MCF 10A (cell line): Measurements from ENCODE around the gene MRPL40. TPM values are rescaled to one million over a fixed set of nuclear protein-coding genes. Genes with fewer than 3 reads are reported as not detected.

Experiments used
- BruUV-seq: library from RNA; stranded (reverse); fragments of 400-500 nt; replicated peaks from 2 replicates; lab custom pipeline; 2021; lab: Mats Ljungman, UMichigan
- CTCF ChIA-PET: fragments of 300-600 bp; sonication (Branson Sonifier 250); formaldehyde crosslinking; extraction: SDS; loops from one replicate; lab custom pipeline; 2021; ENCODE audit warnings: antibody characterized with exemption, inconsistent platforms; lab: Yijun Ruan, JAX
- POLR2A ChIA-PET: fragments of 300-600, 350-650 bp; sonication (Branson Sonifier 250); formaldehyde crosslinking; extraction: SDS; loops from one replicate; lab custom pipeline; 2020; ENCODE audit warnings: antibody characterized with exemption, inconsistent platforms; lab: Yijun Ruan, JAX
- DNase-seq: peaks from one replicate; pipeline ENCODE4 v3.0.0-alpha.2; 2018; ENCODE audit not compliant: unreplicated experiment
- H3K27ac Mint-ChIP-seq: one replicate; pipeline ENCODE4 v1.8.0; 2022; ENCODE audit warnings: mild to moderate bottlenecking, low read depth, mixed read lengths; ENCODE audit not compliant: unreplicated experiment
- H3K27me3 Mint-ChIP-seq: one replicate; pipeline ENCODE4 v1.8.0; 2022; ENCODE audit warnings: mixed read lengths; ENCODE audit not compliant: insufficient read depth, unreplicated experiment
- H3K36me3 Mint-ChIP-seq: one replicate; pipeline ENCODE4 v1.8.0; 2022; ENCODE audit warnings: mild to moderate bottlenecking, moderate library complexity, mixed read lengths; ENCODE audit not compliant: insufficient read depth, unreplicated experiment
- H3K4me1 Mint-ChIP-seq: one replicate; pipeline ENCODE4 v1.8.0; 2022; ENCODE audit warnings: mixed read lengths; ENCODE audit not compliant: insufficient read depth, unreplicated experiment
- H3K4me3 Mint-ChIP-seq: one replicate; pipeline ENCODE4 v1.8.0; 2022; ENCODE audit warnings: mild to moderate bottlenecking, moderate library complexity, mixed read lengths; ENCODE audit not compliant: unreplicated experiment
- H3K9me3 Mint-ChIP-seq: one replicate; pipeline ENCODE4 v1.8.0; 2022; ENCODE audit warnings: mixed read lengths; ENCODE audit not compliant: unreplicated experiment
- CTCF ChIP-seq: fragments of 200-600 bp; IDR thresholded peaks from one replicate; pipeline ENCODE4 v1.8.0; 2022; ENCODE audit warnings: antibody characterized with exemption, mild to moderate bottlenecking; ENCODE audit not compliant: unreplicated experiment
- intact Hi-C: fragments of 100-400 bp; cut with micrococcal nuclease; formaldehyde crosslinking; loops from 2 replicates; pipeline ENCODE4 v1.14.1; 2022
- total RNA-seq: library from RNA; stranded (reverse); gene quantifications from 2 replicates; pipeline ENCODE4 v1.2.3, GENCODE V29; 2022

Gene MRPL40
- total RNA-seq, 1 experiment from 2014 or later: 51.9 TPM

GRCh38 chr22:19448076-19448607 lies 15.8 kb downstream of the MRPL40 start:
- ChIA-PET POLR2A (interaction anchor here (0.5 to 7.6 kb wide), 13 partner anchors 10 to 160 kb away, joined by 3 to 127 read pairs (median 4); partner anchors contain the start of genes CDC45, CLTCL1, HIRA and MRPL40), CTCF (no interaction called here)
- no peak for TF ChIP-seq CTCF
- Mint-ChIP-seq H3K9me3 (no peaks in the 10 kb centered on the region), H3K4me3 (peak overlapping the region; percentile 73), H3K4me1 (peaks cover 16% of the 10 kb centered on the region), H3K36me3 (peaks cover 37% of the 10 kb centered on the region), H3K27ac (peak overlapping the region; percentile 9), H3K27me3 (no peaks in the 10 kb centered on the region)
- BruUV-seq: no TSS peak
- peak; percentile 57 for DNase-seq
- intact Hi-C loops: loop anchor here (5.0 kb wide), 1 partner anchor 271 kb away; the partner anchor contains the start of gene SLC25A1

- Mint-ChIP-seq H3K27me3 (no peaks in the 10 kb centered on the region), H3K4me3 (peak overlapping the region; percentile 73), H3K9me3 (no peaks in the 10 kb centered on the region), H3K27ac (no peak overlapping the region), H3K4me1 (peaks cover 16% of the 10 kb centered on the region), H3K36me3 (peaks cover 42% of the 10 kb centered on the region)
- DNase-seq: no peak
- BruUV-seq: no TSS peak
- intact Hi-C loops: loop anchor here (5.0 kb wide), 1 partner anchor 272 kb away; the partner anchor contains the start of gene SLC25A1
- CTCF ChIA-PET: no interaction called here
- TF ChIP-seq CTCF: no peak
- POLR2A ChIA-PET: interaction anchor here (1.8 to 7.6 kb wide), 3 partner anchors 16 to 31 kb away, joined by 4 to 127 read pairs (median 10); partner anchors contain the start of genes CDC45, HIRA, MRPL40 and UFD1
Observed at GRCh38 chr22:19448739-19449421, 16.5 kb downstream of the MRPL40 start.

- H3K27me3 Mint-ChIP-seq: no peaks in the 10 kb centered on the region
- CTCF ChIA-PET: no interaction called here
- H3K4me3 Mint-ChIP-seq: no peak overlapping the region
- no TSS peak for BruUV-seq
- no peak overlapping the region for H3K27ac Mint-ChIP-seq
- DNase-seq: no peak
- POLR2A ChIA-PET: interaction anchor here (1.2 to 1.8 kb wide), 3 partner anchors 17 to 30 kb away, joined by 4 to 10 read pairs (median 4); partner anchors contain the start of genes CDC45, HIRA and UFD1
- no peaks in the 10 kb centered on the region for H3K9me3 Mint-ChIP-seq
- peaks cover 16% of the 10 kb centered on the region for H3K4me1 Mint-ChIP-seq
- intact Hi-C loops: loop anchor here (5.0 kb wide), 1 partner anchor 272 kb away; the partner anchor contains the start of gene SLC25A1
- peaks cover 42% of the 10 kb centered on the region for H3K36me3 Mint-ChIP-seq
- TF ChIP-seq CTCF: no peak
Observed at GRCh38 chr22:19449422-19449767, 17.1 kb downstream of the MRPL40 start.
